Epidermal melanocyte (primary cell): ENCODE data around the gene PCDH9.
A peak's percentile ranks its signal among the peaks of the same experiment; 100 is the strongest.
"Not testable (repeated sequence)": the region's sequence is repeated elsewhere in the genome, so short reads cannot be mapped to it uniquely, and the experiment has no call there.

ENCODE experiments used
- DNase-seq: peaks from one replicate; pipeline ENCODE4 v3.0.0; 2011; ENCODE audit warnings: low spot score; ENCODE audit not compliant: insufficient read length

PCDH9 gene

GRCh38 chr13:66780814-66781213 lies 449.3 kb downstream of the PCDH9 start:
- DNase-seq: no peak

- DNase-seq: no peak
Observed at GRCh38 chr13:66778461-66778860, 451.7 kb downstream of the PCDH9 start.

GRCh38 chr13:66775196-66775595 lies 454.9 kb downstream of the PCDH9 start:
- no peak for DNase-seq

GRCh38 chr13:66774046-66774445 lies 456.1 kb downstream of the PCDH9 start:
- DNase-seq: no peak

GRCh38 chr13:66765559-66765958 lies 464.6 kb downstream of the PCDH9 start:
- no peak for DNase-seq

- not testable (repeated sequence) for DNase-seq
Observed at GRCh38 chr13:66760678-66761077, 469.5 kb downstream of the PCDH9 start.

- DNase-seq: no peak
Observed at GRCh38 chr13:66759919-66760318, 470.2 kb downstream of the PCDH9 start.

- no peak for DNase-seq
Observed at GRCh38 chr13:66751691-66752090, 478.4 kb downstream of the PCDH9 start.

GRCh38 chr13:66748712-66749111 lies 481.4 kb downstream of the PCDH9 start:
- no peak for DNase-seq

- no peak for DNase-seq
Observed at GRCh38 chr13:66745307-66745706, 484.8 kb downstream of the PCDH9 start.

- no peak for DNase-seq
Observed at GRCh38 chr13:66723576-66723975, 506.6 kb downstream of the PCDH9 start.

GRCh38 chr13:66716538-66716937 lies 513.6 kb downstream of the PCDH9 start:
- no peak for DNase-seq

GRCh38 chr13:66714795-66715194 lies 515.3 kb downstream of the PCDH9 start:
- DNase-seq: no peak

GRCh38 chr13:66704110-66704509 lies 526.0 kb downstream of the PCDH9 start:
- no peak for DNase-seq

GRCh38 chr13:66703597-66703996 lies 526.5 kb downstream of the PCDH9 start:
- DNase-seq: no peak

GRCh38 chr13:66700117-66700601 lies 530.0 kb downstream of the PCDH9 start:
- DNase-seq: no peak

GRCh38 chr13:66693656-66694055 lies 536.5 kb downstream of the PCDH9 start:
- DNase-seq: no peak

GRCh38 chr13:66691149-66691548 lies 539.0 kb downstream of the PCDH9 start:
- DNase-seq: no peak

GRCh38 chr13:66689628-66690027 lies 540.5 kb downstream of the PCDH9 start:
- no peak for DNase-seq

GRCh38 chr13:66689037-66689619 lies 541.0 kb downstream of the PCDH9 start:
- no peak for DNase-seq

- no peak for DNase-seq
Observed at GRCh38 chr13:66681403-66681802, 548.7 kb downstream of the PCDH9 start.

GRCh38 chr13:66680031-66680430 lies 550.1 kb downstream of the PCDH9 start:
- DNase-seq: no peak

GRCh38 chr13:66675620-66676019 lies 554.5 kb downstream of the PCDH9 start:
- DNase-seq: no peak

GRCh38 chr13:66673401-66673800 lies 556.7 kb downstream of the PCDH9 start:
- peak; percentile 34 for DNase-seq
